GM19240 (cell line): ENCODE measurements around the gene DNAJC3.
A peak's percentile ranks its signal among the peaks of the same experiment; 100 is the strongest.
"Not testable (repeated sequence)": the region's sequence is repeated elsewhere in the genome, so short reads cannot be mapped to it uniquely, and the experiment has no call there.

ENCODE experiments used
- DNase-seq: peaks from one replicate; pipeline ENCODE4 v3.0.0; 2011; ENCODE audit warnings: low spot score; ENCODE audit not compliant: insufficient read length

The DNAJC3 gene, protein sequence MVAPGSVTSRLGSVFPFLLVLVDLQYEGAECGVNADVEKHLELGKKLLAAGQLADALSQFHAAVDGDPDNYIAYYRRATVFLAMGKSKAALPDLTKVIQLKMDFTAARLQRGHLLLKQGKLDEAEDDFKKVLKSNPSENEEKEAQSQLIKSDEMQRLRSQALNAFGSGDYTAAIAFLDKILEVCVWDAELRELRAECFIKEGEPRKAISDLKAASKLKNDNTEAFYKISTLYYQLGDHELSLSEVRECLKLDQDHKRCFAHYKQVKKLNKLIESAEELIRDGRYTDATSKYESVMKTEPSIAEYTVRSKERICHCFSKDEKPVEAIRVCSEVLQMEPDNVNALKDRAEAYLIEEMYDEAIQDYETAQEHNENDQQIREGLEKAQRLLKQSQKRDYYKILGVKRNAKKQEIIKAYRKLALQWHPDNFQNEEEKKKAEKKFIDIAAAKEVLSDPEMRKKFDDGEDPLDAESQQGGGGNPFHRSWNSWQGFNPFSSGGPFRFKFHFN

DNA sequence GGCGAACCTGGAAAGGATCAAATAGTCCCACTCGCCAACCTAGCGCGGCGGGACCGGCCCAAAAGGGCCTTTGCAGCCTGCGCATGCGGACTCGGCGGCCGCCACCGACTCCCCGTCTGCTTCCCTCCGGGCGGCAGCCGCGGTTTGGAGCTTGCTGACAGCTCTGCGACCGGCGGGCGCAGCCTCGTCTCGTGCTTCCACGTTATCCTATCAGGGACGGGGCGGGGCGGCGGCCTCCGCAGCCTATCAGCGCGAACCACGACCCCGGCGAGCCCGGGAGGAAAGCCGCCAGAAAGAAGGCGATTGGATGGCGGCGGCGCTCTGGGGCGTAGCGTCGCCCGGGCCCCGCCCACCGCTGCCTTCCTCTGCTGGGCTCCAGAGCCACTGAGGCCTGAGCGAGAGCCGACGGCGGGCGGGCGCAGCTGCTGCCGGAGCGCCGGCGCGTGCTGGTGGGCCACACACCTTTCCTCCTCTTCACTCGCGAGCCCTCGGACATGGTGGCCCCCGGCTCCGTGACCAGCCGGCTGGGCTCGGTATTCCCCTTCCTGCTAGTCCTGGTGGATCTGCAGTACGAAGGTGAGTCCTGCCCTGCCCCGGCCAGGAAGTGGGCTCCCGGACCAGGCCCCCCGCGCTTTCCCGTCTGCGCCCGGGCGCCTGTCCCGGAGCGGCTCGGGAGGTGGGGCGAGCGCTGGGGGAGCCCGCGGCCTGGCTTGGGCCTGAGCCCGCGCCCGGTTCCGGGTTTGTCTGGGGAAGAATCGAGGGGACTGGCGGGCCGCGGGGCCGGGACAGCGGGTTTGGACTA lies at the start of gene DNAJC3:
Gene DNAJC3, plus strand, starts transcription at position 378 of the 802 bp plus-strand sequence. Its CDS starts 117 bp downstream, at position 495.
- DNase-seq, result peak; percentile 72

DNA sequence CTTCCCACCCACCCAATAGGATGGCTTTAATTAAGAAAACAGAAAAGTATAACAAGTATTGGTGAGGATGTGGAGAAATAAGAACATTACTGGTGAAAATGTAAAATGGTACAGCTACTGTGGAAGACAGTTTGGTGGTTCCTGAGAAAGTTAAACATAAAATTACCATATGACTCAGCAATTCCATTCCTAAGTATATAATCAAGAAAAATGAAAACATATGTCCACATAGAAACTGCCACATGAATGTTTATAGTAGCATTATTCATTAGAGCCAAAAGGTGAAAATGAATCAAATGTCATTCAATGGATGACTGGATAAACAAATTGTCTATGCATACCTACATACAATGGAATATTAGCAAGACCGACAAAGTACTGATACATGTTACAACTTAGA lies 49.3 kb upstream of the DNAJC3 start:
- no peak for DNase-seq

DNA sequence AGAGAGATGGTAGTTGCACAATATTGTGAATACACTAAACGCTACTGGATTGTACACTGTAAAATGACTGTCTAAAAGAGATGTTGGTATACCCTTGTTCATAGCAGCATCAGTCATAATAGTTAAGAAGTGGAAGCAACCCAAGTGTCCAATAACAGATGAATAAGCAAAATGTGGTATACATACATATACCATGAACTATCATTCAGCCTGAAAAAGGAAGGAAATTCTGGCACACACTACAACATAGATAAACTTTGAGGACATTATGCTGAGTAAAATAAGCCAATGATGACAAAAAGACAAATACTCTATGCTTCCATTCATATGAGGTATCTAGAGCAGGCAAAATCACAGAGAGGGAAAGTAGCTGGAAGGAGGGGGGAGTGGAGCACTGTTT lies 48.5 kb upstream of the DNAJC3 start:
- no peak for DNase-seq

DNA sequence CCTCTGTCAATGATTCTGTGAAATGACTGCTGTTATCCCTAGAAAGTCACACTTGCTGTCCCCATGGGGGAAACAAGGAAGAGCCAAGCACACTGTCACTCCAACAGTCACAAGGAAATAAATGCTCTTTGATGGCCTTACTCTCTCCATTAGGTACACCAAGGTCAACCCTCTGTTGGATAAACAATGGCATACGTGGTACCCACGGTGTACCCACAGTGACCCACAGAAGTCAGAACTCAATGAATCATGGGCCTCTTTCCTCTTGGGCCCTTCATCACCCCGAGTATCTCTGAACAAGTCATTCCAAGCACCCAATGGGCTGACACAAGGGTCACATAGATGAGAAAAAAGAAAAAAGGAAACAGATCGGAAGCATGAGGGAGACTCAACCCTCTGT lies 47.9 kb upstream of the DNAJC3 start:
- DNase-seq, result no peak

DNA sequence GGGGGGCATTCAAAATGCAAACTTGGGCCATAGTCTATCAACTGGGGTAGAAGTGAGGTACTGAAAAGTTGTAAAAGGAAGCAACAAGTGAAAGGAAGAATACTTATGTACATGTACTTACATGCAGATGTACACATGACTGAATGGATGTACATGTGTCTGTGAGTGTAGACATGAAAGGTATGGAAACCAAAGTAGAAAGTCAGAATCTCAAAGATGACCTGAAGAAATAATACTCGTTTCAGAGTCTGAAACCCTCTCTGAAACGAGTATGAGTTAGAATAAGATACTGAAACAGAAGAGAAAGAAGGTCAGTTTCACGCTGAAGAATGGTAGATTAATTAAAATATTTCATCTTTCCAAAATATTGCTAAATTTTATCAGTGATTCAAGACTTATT lies 46.3 kb upstream of the DNAJC3 start:
- no peak for DNase-seq

DNA sequence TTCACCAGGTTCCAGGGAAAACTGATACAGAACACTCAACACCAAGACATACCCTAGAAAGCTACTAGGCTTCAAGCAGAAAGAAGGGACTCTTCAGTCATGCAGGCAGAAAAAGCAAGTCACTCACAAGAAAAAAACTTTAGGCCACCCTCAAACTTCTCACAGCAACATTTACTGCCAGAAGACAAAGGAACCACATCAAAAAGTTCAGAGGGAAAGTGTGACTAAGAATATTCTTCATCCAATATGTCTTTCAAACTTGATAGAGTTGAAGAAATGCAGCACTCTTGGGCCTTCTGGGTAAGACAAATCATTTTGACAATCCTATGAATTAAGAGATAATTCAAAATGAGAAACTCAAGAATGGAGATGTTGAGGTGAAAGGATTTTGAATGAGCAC lies 40.1 kb upstream of the DNAJC3 start:
- DNase-seq, result no peak

DNA sequence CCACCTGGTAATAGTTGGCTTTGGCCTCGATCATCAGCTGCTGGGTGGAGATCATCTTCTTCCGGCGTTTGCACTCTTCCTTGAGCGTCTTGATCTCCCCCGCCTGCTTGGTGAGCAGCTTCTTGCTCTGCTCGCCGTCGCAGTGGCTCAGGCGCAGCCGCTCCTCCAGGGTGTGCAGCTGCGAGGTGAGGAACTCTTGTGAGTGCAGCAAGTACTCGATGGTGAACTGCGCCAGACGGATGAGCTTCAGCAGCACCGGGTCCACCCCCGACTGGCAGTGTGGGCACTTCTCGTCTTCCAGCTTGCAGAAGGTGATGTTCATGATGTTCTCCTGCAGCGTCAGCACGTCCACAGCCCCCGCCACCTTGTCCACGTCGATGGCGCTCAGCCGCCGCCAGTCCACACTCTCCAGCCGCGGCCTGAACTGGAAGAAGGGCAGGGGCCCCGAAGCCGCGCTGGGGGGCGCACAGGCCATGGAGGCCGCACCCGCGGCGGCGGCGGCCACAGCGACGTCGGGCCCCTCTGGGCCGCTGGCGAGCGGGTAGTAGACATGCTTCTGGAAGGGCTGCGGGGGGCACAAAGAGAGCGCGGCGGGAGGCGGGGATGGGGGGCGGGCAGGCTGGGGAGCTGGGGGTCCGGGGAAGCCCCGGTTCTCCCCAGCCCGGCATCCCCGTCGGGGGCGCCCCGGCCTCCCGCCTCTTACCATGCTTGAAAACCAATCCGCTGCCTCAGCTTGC lies 35.5 kb upstream of the DNAJC3 start:
- DNase-seq, result no peak

GRCh38 chr13:95642028-95642621 lies 34.8 kb upstream of the DNAJC3 start:
- no peak for DNase-seq

DNA sequence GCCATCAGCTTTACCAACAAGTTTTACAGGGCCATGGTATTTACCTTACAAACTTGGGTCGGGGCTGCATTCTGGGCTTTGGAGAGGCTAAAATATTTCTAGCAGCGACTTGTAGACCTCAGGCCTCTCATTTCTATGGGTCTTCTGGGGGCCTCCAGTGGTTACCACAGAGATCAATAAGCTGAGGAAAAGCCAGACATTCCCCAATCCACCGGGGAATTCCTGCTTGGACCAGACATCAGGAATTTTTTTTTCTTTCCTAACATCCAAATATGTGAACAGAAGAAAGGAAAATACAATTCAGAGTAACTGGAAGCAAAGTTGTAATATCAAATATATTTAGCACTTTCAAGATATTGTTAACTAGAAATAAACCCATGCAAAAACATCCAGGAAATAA lies 33.9 kb upstream of the DNAJC3 start:
- DNase-seq, result no peak

DNA sequence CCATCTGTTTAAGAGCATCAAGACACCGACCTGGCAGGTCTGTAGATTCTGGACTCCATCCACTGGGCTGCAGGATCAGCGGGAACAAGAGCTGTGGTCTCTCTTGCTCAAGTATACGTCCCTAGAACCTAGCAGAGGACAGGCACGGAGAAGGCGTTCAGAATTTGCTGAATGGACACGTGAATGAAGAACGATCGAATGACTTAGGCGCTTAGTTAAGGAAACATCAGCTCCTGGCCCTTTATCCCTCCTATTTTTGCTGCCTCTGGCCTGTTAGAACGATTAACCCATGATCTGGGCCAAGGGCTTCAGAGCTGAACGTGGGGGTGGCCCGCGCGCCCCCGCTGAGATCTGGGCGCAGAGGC lies 33.4 kb upstream of the DNAJC3 start:
- DNase-seq, result no peak

- no peak for DNase-seq
Observed at GRCh38 chr13:95643936-95644598, 32.9 kb upstream of the DNAJC3 start.

GRCh38 chr13:95644601-95645052 lies 32.3 kb upstream of the DNAJC3 start, which contains the start of gene DZIP1:
Gene DZIP1 (minus strand): TSS chr13:95644706. CDS start chr13:95642029, 2,677 bp downstream.
- DNase-seq, result no peak

GRCh38 chr13:95647321-95647720 lies 29.6 kb upstream of the DNAJC3 start:
- no peak for DNase-seq

DNA sequence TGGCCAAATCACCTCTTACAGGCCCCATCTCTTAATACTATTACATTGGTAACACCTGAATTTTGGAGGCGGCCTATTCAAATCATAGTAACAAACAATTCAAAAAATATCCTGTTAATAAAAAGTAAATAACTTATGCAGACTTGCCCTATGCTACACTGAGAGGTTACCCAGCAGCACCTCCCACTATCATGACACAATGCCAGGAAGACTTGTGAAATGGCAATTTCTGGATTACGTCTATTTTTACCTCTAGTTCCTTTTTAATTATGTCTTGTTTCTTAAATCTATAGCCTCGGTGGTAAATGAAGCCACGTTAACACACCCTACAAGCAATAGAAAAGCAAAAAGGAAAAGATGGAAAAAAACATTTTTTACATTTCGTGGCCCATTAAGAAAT lies 26.2 kb upstream of the DNAJC3 start:
- DNase-seq, result no peak

GRCh38 chr13:95652244-95652764 lies 24.6 kb upstream of the DNAJC3 start:
- no peak for DNase-seq

GRCh38 chr13:95652821-95653220 lies 24.1 kb upstream of the DNAJC3 start:
- no peak for DNase-seq

DNA sequence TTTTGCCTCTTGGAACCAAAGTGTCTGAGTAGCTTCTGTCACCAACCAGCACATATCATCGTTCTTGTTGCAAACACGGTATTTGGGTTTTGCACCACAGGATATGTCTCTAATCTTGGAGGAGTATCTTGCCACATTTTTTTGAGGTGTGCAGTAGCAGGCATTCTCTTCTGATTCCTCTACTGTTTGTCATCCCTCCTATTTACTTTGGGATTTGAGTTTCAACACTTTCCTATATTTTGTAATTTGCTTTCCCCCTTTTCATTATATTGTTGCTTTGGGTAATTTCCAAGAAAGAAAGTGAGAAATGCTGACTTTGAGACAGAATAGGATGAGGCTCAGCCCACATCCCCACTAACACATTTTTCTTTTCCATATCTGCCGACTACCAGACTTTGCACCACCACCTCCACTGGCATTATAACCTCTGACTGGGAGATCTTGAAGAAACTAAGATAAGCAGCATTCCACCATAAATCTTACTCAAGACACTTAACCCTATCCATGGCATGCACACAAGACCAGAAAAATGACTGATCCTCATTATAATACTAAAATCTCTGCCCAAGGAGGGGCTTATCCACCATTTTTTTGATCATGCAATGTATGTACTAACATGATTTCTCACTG lies 20.4 kb upstream of the DNAJC3 start:
- no peak for DNase-seq

DNA sequence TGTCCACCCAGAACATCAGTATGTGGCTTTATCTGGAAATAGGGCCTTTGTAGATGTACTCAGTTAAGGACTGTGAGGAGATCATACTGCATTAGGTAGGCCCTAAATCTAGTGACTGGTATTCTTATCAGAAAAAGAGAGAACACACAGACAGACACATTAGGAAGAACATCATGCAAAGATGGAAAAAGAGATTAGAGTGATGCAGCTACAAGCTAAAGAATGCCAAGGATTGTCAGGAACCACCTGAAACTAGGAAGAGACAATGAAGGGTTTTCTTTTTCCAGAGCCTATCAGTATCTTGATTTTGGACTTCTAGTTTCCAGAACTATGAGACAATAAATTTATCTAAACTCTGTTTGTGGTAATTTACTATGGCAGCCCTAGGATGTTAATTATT lies 17.4 kb upstream of the DNAJC3 start:
- DNase-seq, result no peak

- no peak for DNase-seq
Observed at GRCh38 chr13:95660981-95661581, 15.9 kb upstream of the DNAJC3 start.

GRCh38 chr13:95667235-95667634 lies 9.7 kb upstream of the DNAJC3 start:
- DNase-seq, result not testable (repeated sequence)
